Measurements from ENCODE around the gene PDIA6.

Gene PDIA6

DNA sequence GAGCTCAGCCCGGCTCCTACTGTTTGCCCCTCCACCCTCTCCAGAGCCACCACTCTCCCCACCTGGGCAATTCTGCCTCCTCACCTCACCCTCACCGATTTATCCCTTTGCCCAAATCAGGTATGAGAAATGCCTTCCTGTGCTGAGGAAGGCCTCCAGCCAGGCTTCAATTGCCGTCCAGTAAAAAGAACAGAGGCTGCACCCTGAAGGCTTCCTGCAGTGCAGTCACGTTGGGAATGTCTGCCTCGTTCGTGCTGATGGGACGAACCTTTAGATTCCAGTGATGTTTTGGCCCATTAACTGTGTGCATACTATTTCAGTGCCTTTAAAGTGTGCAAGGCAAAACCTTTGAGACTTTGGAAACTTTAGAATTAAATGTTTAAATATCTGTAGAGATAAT is 57.0 kb downstream of the PDIA6 start:
- TF ChIP-seq, protein P1, sequence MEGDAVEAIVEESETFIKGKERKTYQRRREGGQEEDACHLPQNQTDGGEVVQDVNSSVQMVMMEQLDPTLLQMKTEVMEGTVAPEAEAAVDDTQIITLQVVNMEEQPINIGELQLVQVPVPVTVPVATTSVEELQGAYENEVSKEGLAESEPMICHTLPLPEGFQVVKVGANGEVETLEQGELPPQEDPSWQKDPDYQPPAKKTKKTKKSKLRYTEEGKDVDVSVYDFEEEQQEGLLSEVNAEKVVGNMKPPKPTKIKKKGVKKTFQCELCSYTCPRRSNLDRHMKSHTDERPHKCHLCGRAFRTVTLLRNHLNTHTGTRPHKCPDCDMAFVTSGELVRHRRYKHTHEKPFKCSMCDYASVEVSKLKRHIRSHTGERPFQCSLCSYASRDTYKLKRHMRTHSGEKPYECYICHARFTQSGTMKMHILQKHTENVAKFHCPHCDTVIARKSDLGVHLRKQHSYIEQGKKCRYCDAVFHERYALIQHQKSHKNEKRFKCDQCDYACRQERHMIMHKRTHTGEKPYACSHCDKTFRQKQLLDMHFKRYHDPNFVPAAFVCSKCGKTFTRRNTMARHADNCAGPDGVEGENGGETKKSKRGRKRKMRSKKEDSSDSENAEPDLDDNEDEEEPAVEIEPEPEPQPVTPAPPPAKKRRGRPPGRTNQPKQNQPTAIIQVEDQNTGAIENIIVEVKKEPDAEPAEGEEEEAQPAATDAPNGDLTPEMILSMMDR (IDR thresholded peaks at IDR 0.05; ENCODE audit: low read depth, low read length), result no peak
- no peak for TF ChIP-seq EZH2phosphoT487 (IDR thresholded peaks at IDR 0.05; ENCODE audit: low read depth)
- no peak overlapping the region for H3K27ac ChIP-seq (ENCODE audit: low read length)

DNA sequence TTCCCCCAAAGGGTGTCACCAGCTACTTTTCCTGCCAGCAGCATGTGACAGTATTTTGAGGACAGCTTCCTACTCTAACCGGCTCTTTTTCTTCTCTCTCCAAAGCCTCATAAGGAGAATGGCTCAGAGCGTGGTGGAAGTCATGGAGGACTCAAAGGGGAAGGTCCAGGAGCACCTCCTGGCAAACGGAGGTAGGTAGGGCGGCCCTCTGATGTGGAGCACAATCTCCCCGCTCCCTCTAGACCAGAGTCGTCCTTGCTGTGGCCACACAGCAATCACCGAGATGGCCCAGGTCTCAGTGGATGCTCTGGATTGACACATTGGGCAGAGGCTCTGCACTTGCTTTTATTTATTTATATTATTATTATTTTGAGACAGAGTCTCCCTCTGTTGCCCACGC is 58.7 kb downstream of the PDIA6 start:
- H3K27me3 ChIP-seq (ENCODE audit: low read depth, low read length), result no peaks in the 10 kb centered on the region
- H3K27ac ChIP-seq (ENCODE audit: low read length), result no peak overlapping the region
- no peaks in the 10 kb centered on the region for H4K20me1 ChIP-seq (ENCODE audit: insufficient read depth, low read length)

More for the DNA sequence above, 57.0 kb downstream of the PDIA6 start:
- H2AFZ ChIP-seq (ENCODE audit: low read depth, low read length), result no peak overlapping the region
- no peak overlapping the region for H3K9ac ChIP-seq (ENCODE audit: low read length)
- no peaks in the 10 kb centered on the region for H3K27me3 ChIP-seq (ENCODE audit: low read depth, low read length)
- H3K36me3 ChIP-seq (replicated peaks; ENCODE audit: low read depth, low read length), result no peaks in the 10 kb centered on the region
- no peak overlapping the region for H3K4me2 ChIP-seq (ENCODE audit: low read length)
- no peaks in the 10 kb centered on the region for H3K4me1 ChIP-seq (ENCODE audit: low read length)
- H3K4me3 ChIP-seq (ENCODE audit: low read length), result no peak overlapping the region
- H4K20me1 ChIP-seq (ENCODE audit: insufficient read depth, low read length), result no peaks in the 10 kb centered on the region
- no peaks in the 10 kb centered on the region for H3K79me2 ChIP-seq (ENCODE audit: low read length)
- H3K9me3 ChIP-seq (ENCODE audit: insufficient read depth, low read length), result no peaks in the 10 kb centered on the region

DNA sequence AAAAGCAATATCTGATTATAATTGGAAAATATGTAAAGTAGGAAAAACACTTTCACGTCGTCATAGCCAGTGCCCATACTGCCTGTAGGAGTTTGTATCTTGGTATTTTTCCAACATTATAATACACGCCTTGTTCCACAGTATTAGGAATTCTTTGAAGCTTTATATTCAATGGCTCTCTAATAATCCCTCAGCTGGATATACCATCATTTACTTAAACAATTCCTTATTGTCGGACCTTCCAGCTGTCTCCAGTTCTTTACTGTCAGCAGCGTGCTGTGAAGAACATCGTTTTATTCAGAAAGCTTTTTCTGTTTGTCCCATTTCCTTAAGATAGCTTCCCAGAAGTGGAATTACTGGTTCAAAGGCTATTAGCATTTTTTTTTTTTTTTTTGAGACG is 59.4 kb downstream of the PDIA6 start:
- Histone ChIP-seq H3K9me3 (ENCODE audit: insufficient read depth, low read length) (no peaks in the 10 kb centered on the region), H4K20me1 (ENCODE audit: insufficient read depth, low read length) (no peaks in the 10 kb centered on the region), H3K79me2 (ENCODE audit: low read length) (no peaks in the 10 kb centered on the region), H3K27ac (ENCODE audit: low read length) (no peak overlapping the region), H3K4me1 (ENCODE audit: low read length) (no peaks in the 10 kb centered on the region), H3K36me3 (replicated peaks; ENCODE audit: low read depth, low read length) (no peaks in the 10 kb centered on the region), H2AFZ (ENCODE audit: low read depth, low read length) (no peak overlapping the region), H3K27me3 (ENCODE audit: low read depth, low read length) (no peaks in the 10 kb centered on the region), H3K4me3 (ENCODE audit: low read length) (no peak overlapping the region), H3K9ac (ENCODE audit: low read length) (no peak overlapping the region), H3K4me2 (ENCODE audit: low read length) (no peak overlapping the region)
- TF ChIP-seq, protein P1 (IDR thresholded peaks at IDR 0.05; ENCODE audit: low read depth, low read length), result no peak
- no peak for TF ChIP-seq EZH2phosphoT487 (IDR thresholded peaks at IDR 0.05; ENCODE audit: low read depth)

More for the DNA sequence above, 58.7 kb downstream of the PDIA6 start:
- Histone ChIP-seq H3K4me2 (ENCODE audit: low read length) (no peak overlapping the region), H3K9ac (ENCODE audit: low read length) (no peak overlapping the region), H3K79me2 (ENCODE audit: low read length) (no peaks in the 10 kb centered on the region), H3K4me1 (ENCODE audit: low read length) (no peaks in the 10 kb centered on the region), H2AFZ (ENCODE audit: low read depth, low read length) (no peak overlapping the region), H3K36me3 (replicated peaks; ENCODE audit: low read depth, low read length) (no peaks in the 10 kb centered on the region), H3K9me3 (ENCODE audit: insufficient read depth, low read length) (no peaks in the 10 kb centered on the region), H3K4me3 (ENCODE audit: low read length) (no peak overlapping the region)
- no peak for TF ChIP-seq EZH2phosphoT487 (IDR thresholded peaks at IDR 0.05; ENCODE audit: low read depth)
- TF ChIP-seq, protein P1 (IDR thresholded peaks at IDR 0.05; ENCODE audit: low read depth, low read length), result no peak

DNA sequence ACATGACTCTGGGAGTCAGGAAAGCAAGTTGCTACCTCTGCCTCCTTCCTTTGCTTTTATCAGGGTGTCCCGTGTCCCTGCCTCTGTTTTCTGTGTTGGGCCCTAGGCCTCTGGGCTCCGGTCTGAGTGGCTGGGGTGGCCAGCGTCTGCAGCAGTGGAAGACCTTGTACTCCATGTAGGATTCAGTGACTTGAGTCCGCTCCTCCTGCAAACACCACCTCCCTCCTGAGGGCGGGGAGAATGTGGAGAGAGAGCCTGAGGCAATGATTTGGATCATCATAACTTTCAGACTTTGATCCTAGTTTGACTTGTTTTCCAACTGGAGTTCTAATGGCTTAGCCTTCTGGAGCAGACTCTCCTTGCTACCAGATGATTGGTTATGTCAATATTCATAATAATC is 60.3 kb downstream of the PDIA6 start:
- no peaks in the 10 kb centered on the region for H3K79me2 ChIP-seq (ENCODE audit: low read length)
- no peak overlapping the region for H3K27ac ChIP-seq (ENCODE audit: low read length)
- TF ChIP-seq, protein P1 (IDR thresholded peaks at IDR 0.05; ENCODE audit: low read depth, low read length), result no peak
- no peak overlapping the region for H3K4me2 ChIP-seq (ENCODE audit: low read length)
- no peak overlapping the region for H3K9ac ChIP-seq (ENCODE audit: low read length)
- no peaks in the 10 kb centered on the region for H3K36me3 ChIP-seq (replicated peaks; ENCODE audit: low read depth, low read length)
- H4K20me1 ChIP-seq (ENCODE audit: insufficient read depth, low read length), result no peaks in the 10 kb centered on the region
- no peaks in the 10 kb centered on the region for H3K9me3 ChIP-seq (ENCODE audit: insufficient read depth, low read length)
- no peak overlapping the region for H2AFZ ChIP-seq (ENCODE audit: low read depth, low read length)
- H3K27me3 ChIP-seq (ENCODE audit: low read depth, low read length), result no peaks in the 10 kb centered on the region
- H3K4me3 ChIP-seq (ENCODE audit: low read length), result no peak overlapping the region
- H3K4me1 ChIP-seq (ENCODE audit: low read length), result no peaks in the 10 kb centered on the region

Data from OCI-LY3 (cell line).